SK-N-SH treated with all-trans-retinoic acid at 6 μM for 48 hours (cell line): ENCODE measurements around the gene GPR32.
A peak's percentile ranks its signal among the peaks of the same experiment; 100 is the strongest.

Source experiments
- ATAC-seq: fragments of 200-7000 bp; cut with Tn5 transposase; 3 replicates; pipeline ENCODE4 v1.9.1; 2020; ENCODE audit warnings: mild to moderate bottlenecking, moderate library complexity
- BACH2 ChIP-seq: fragments of 250-450 bp; sonication (Bioruptor Pico); IDR thresholded peaks from 2 replicates; pipeline ENCODE4 v1.9.0; 2021; ENCODE audit warnings: mild to moderate bottlenecking, borderline replicate concordance
- CREB5 ChIP-seq: fragments of 250-450 bp; sonication (Bioruptor Pico); IDR thresholded peaks from 2 replicates; pipeline ENCODE4 v1.5.1; 2020; ENCODE audit warnings: low read depth, mild to moderate bottlenecking, moderate library complexity
- CSRNP3 ChIP-seq: fragments of 250-450 bp; sonication (Bioruptor Pico); IDR thresholded peaks from 2 replicates; pipeline ENCODE4 v1.5.1; 2021; ENCODE audit warnings: mild to moderate bottlenecking, moderate library complexity
- ESRRG ChIP-seq: fragments of 250-450 bp; sonication (Bioruptor Pico); IDR thresholded peaks from 2 replicates; pipeline ENCODE4 v1.6.1; 2021; ENCODE audit warnings: mild to moderate bottlenecking
- GLIS3 ChIP-seq: fragments of 250-450 bp; sonication (Bioruptor Pico); IDR thresholded peaks from 2 replicates; pipeline ENCODE4 v1.5.0; 2020; ENCODE audit warnings: mild to moderate bottlenecking, moderate library complexity
- OSR1 ChIP-seq: fragments of 250-450 bp; sonication (Bioruptor Pico); IDR thresholded peaks from 2 replicates; pipeline ENCODE4 v1.8.0; 2022; ENCODE audit warnings: moderate library complexity, mild to moderate bottlenecking, inconsistent platforms
- PATZ1 ChIP-seq: fragments of 250-450 bp; sonication (Bioruptor Pico); IDR thresholded peaks from 2 replicates; pipeline ENCODE4 v1.8.0; 2020; ENCODE audit warnings: mild to moderate bottlenecking, moderate library complexity, borderline replicate concordance
- POU6F1 ChIP-seq: fragments of 250-450 bp; sonication (Bioruptor Pico); IDR thresholded peaks from 2 replicates; pipeline ENCODE4 v1.8.0; 2021; ENCODE audit warnings: low read depth, mild to moderate bottlenecking, moderate library complexity, borderline replicate concordance
- RARB ChIP-seq: fragments of 250-450 bp; sonication (Bioruptor Pico); IDR thresholded peaks from 2 replicates; pipeline ENCODE4 v1.8.0; 2021; ENCODE audit warnings: mild to moderate bottlenecking, moderate library complexity
- SNAI2 ChIP-seq: fragments of 250-450 bp; sonication (Bioruptor Pico); IDR thresholded peaks from 2 replicates; pipeline ENCODE4 v1.5.0; 2020; ENCODE audit warnings: mild to moderate bottlenecking, moderate library complexity
- TCF4 ChIP-seq: fragments of 250-450 bp; sonication (Bioruptor Pico); IDR thresholded peaks from 2 replicates; pipeline ENCODE4 v1.8.0; 2021; ENCODE audit warnings: mild to moderate bottlenecking, moderate library complexity, borderline replicate concordance
- TOX ChIP-seq: fragments of 250-450 bp; sonication (Bioruptor Pico); IDR thresholded peaks from 2 replicates; pipeline ENCODE4 v1.8.0; 2021; ENCODE audit warnings: mild to moderate bottlenecking, moderate library complexity, borderline replicate concordance
- TSHZ2 ChIP-seq: fragments of 250-450 bp; sonication (Bioruptor Pico); IDR thresholded peaks from 2 replicates; pipeline ENCODE4 v1.5.0; 2020; ENCODE audit warnings: mild to moderate bottlenecking, moderate library complexity
- ZC3H10 ChIP-seq: fragments of 250-450 bp; sonication (Bioruptor Pico); IDR thresholded peaks from 2 replicates; pipeline ENCODE4 v1.5.1; 2021; ENCODE audit warnings: mild to moderate bottlenecking, moderate library complexity
- ZFP3 ChIP-seq: fragments of 250-450 bp; sonication (Bioruptor Pico); IDR thresholded peaks from 2 replicates; pipeline ENCODE4 v1.5.0; 2020; ENCODE audit warnings: mild to moderate bottlenecking, moderate library complexity
- ZFP30 ChIP-seq: fragments of 450-650 bp; formaldehyde crosslinking; IDR thresholded peaks from 2 replicates; pipeline ENCODE4 v1.5.0; 2022; ENCODE audit warnings: mild to moderate bottlenecking, moderate library complexity
- ZNF70 ChIP-seq: fragments of 450-650 bp; formaldehyde crosslinking; IDR thresholded peaks from 2 replicates; pipeline ENCODE4 v1.5.0; 2020; ENCODE audit warnings: mild to moderate bottlenecking, moderate library complexity
- ZNF8 ChIP-seq: fragments of 450-650 bp; formaldehyde crosslinking; IDR thresholded peaks from 2 replicates; pipeline ENCODE4 v1.5.0; 2020; ENCODE audit warnings: mild to moderate bottlenecking, moderate library complexity

GPR32 gene

GRCh38 chr19:50723735-50724521, 46.3 kb upstream of the GPR32 start:
- no peak for ATAC-seq
- TF ChIP-seq ZFP3 (CRISPR knock-in tag) (no peak), GLIS3 (CRISPR knock-in tag) (no peak), ZFP30 (CRISPR knock-in tag) (no peak), ESRRG (CRISPR knock-in tag) (no peak), CREB5 (CRISPR knock-in tag) (no peak)

- ATAC-seq, result peak; percentile 89
- no peak for TF ChIP-seq OSR1 (CRISPR knock-in tag)
- no peak for TF ChIP-seq ZC3H10
- TF ChIP-seq ZFP30 (CRISPR knock-in tag), result no peak
- TF ChIP-seq CREB5 (CRISPR knock-in tag), result no peak
- no peak for TF ChIP-seq GLIS3 (CRISPR knock-in tag)
- no peak for TF ChIP-seq ESRRG (CRISPR knock-in tag)
- TF ChIP-seq TOX (CRISPR knock-in tag), result no peak
- no peak for TF ChIP-seq TSHZ2 (CRISPR knock-in tag)
- no peak for TF ChIP-seq TCF4 (CRISPR knock-in tag)
- TF ChIP-seq CSRNP3, result no peak
- no peak for TF ChIP-seq POU6F1 (CRISPR knock-in tag)
- TF ChIP-seq ZNF70 (CRISPR knock-in tag), result no peak
- TF ChIP-seq ZFP3 (CRISPR knock-in tag), result no peak
- no peak for TF ChIP-seq ZNF8 (CRISPR knock-in tag)
- TF ChIP-seq SNAI2 (CRISPR knock-in tag), result no peak
- TF ChIP-seq BACH2 (CRISPR knock-in tag), result no peak
- TF ChIP-seq PATZ1 (CRISPR knock-in tag), result no peak
- TF ChIP-seq RARB (CRISPR knock-in tag), result no peak
Observed at GRCh38 chr19:50724522-50725217, 45.6 kb upstream of the GPR32 start.
